Measurements from ENCODE around the gene HOXA11.

The HOXA11 gene

DNA sequence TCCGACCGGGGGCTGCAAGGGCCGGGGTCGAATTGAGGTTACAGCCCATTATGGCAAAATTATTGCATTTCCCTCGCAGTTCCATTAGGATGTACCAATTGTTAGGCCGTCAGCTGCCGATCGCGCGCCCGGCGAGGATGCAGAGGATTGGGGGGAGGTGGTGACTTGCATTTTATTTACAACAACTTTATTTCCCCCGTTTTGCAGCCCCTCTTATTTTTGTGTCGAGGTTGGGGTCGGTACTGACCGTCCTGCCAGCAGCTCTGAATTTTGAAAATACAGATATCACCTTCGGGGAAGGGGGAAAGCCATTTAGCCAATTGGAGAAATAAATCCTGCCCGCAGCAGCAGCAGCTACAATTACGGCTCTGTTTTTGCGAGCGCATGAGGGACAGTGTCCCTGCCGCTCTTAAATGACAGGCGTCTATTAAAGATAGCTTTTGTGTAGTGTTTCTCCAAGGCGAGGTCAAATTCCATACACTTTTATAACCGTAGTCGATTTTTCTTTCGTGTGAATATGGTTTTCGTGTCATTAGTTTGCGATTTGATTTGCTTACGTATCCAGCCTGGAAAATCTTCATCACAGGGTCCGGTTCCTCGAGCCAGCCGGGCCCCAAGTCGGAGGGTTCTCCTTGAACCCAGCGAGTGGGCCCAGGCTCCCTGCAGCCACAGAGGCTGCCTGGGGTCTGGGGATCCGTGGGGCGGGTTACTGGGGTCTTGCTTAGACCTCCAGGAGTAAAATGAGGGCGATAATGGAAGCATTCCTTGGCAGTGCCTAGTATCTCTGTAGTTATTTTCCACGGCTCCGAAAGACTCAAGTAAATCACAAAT is 40.9 kb downstream of the HOXA11 start:
- H3K4me3 ChIP-seq (ENCODE audit: low read depth, low read length): no peak overlapping the region
- TF ChIP-seq, protein P1, sequence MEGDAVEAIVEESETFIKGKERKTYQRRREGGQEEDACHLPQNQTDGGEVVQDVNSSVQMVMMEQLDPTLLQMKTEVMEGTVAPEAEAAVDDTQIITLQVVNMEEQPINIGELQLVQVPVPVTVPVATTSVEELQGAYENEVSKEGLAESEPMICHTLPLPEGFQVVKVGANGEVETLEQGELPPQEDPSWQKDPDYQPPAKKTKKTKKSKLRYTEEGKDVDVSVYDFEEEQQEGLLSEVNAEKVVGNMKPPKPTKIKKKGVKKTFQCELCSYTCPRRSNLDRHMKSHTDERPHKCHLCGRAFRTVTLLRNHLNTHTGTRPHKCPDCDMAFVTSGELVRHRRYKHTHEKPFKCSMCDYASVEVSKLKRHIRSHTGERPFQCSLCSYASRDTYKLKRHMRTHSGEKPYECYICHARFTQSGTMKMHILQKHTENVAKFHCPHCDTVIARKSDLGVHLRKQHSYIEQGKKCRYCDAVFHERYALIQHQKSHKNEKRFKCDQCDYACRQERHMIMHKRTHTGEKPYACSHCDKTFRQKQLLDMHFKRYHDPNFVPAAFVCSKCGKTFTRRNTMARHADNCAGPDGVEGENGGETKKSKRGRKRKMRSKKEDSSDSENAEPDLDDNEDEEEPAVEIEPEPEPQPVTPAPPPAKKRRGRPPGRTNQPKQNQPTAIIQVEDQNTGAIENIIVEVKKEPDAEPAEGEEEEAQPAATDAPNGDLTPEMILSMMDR (IDR thresholded peaks at IDR 0.05; ENCODE audit: low read depth, low read length): no peak
- TF ChIP-seq MYC (IDR thresholded peaks at IDR 0.05; ENCODE audit: low read depth, low read length) (no peak), POLR2A (IDR thresholded peaks at IDR 0.05; ENCODE audit: extremely low read depth, insufficient read length) (no peak)
- TF ChIP-seq, protein P2, sequence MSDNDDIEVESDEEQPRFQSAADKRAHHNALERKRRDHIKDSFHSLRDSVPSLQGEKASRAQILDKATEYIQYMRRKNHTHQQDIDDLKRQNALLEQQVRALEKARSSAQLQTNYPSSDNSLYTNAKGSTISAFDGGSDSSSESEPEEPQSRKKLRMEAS (IDR thresholded peaks at IDR 0.05; ENCODE audit: low read depth, low read length): no peak
- DNase-seq (ENCODE audit: low read depth): no peak

DNA sequence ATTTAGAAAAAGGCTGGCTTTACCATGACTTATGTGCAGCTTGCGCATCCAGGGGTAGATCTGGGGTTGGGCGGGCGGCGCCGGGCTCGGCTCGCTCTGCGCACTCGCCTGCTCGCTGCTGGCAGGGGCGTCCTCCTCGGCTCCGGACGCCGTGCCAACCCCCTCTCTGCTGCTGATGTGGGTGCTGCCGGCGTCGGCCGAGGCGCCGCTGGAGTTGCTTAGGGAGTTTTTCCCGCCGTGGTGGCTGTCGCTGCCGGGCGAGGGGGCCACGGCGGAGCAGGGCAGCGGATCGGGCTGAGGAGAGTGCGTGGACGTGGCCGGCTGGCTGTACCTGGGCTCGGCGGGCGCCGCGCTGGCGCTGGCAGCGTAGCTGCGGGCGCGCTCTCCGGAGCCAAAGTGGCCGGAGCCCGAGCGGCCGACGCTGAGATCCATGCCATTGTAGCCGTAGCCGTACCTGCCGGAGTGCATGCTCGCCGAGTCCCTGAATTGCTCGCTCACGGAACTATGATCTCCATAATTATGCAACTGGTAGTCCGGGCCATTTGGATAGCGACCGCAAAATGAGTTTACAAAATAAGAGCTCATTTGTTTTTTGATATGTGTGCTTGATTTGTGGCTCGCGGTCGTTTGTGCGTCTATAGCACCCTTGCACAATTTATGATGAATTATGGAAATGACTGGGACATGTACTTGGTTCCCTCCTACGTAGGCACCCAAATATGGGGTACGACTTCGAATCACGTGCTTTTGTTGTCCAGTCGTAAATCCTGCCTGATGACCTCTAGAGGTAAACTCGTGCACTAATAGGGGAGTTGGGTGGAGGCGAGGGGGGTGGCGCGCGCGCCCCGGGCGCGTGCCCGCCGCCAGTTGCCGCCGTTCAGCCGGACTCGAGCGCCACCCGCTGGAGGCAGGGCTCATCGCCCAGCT is 41.7 kb downstream of the HOXA11 start, which contains the start of gene HOXA5:
TSS of gene HOXA5 (minus strand) at position 659 of the 927 bp plus-strand sequence. CDS start at position 585, 74 bp downstream.
- no peak within 1 kb of the TSS for H3K4me3 ChIP-seq (ENCODE audit: low read depth, low read length)
- TF ChIP-seq, protein P1 (IDR thresholded peaks at IDR 0.05; ENCODE audit: low read depth, low read length): no peak
- TF ChIP-seq POLR2A (IDR thresholded peaks at IDR 0.05; ENCODE audit: extremely low read depth, insufficient read length) (no peak), MYC (IDR thresholded peaks at IDR 0.05; ENCODE audit: low read depth, low read length) (no peak)
- TF ChIP-seq, protein P2 (IDR thresholded peaks at IDR 0.05; ENCODE audit: low read depth, low read length): no peak
- no peak for DNase-seq (ENCODE audit: low read depth)

DNA sequence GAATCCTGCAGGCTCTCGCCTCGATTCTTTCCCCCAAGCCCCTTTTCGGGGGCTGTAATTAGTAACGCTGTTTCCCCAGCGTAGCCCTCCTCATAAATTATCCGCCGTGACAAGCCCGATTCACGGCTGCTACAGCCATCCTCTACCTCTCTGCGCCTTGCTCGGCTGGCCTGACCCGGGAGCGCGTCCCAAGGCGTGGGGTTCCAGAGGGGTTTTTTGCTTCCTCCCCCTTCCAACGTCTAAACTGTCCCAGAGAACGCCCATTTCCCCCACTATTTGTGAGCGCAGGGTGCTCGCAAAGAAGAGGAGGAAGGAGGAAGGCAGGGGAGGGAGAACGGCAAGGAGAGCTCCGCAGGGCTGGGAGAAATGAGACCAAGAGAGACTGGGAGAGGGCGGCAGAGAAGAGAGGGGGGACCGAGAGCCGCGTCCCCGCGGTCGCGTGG is 42.4 kb downstream of the HOXA11 start:
- no peak for DNase-seq (ENCODE audit: low read depth)
- H3K4me3 ChIP-seq (ENCODE audit: low read depth, low read length): no peak overlapping the region
- TF ChIP-seq POLR2A (IDR thresholded peaks at IDR 0.05; ENCODE audit: extremely low read depth, insufficient read length): no peak
- TF ChIP-seq MYC (IDR thresholded peaks at IDR 0.05; ENCODE audit: low read depth, low read length): no peak
- TF ChIP-seq, protein P2 (IDR thresholded peaks at IDR 0.05; ENCODE audit: low read depth, low read length): no peak
- TF ChIP-seq, protein P1 (IDR thresholded peaks at IDR 0.05; ENCODE audit: low read depth, low read length): no peak

DNA sequence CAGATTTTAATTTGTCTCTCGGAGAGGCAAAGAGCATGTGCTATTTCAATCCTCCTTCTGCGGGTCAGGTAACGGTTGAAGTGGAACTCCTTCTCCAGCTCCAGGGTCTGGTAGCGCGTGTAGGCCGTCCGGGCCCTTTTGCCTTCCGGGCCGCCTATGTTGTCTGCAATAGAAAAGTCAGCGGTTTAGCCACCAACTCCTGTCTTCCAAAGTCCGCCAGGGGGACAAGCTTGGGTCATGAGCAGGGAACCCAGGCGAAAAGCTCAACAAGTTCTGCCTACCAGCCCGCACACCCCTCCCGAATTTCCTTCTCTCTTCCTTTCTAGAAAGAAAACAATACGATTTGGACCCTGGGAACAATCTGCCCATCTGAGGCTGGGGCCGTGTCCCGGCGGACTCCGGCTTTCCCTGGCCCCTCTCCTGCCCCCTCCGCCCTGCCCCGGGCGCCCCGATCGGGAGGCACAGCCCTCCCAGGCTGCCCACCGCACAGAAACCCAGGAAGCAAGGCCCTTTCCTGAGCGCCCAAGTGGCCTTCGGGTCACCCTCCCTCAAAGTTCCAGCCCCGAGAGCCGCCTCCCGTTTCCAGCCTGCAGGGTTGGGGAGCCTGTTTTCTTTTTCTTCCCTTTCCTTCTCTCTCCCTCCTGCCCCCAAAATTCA is 43.0 kb downstream of the HOXA11 start:
- TF ChIP-seq, protein P1 (IDR thresholded peaks at IDR 0.05; ENCODE audit: low read depth, low read length): no peak
- TF ChIP-seq MYC (IDR thresholded peaks at IDR 0.05; ENCODE audit: low read depth, low read length) (no peak), POLR2A (IDR thresholded peaks at IDR 0.05; ENCODE audit: extremely low read depth, insufficient read length) (no peak)
- TF ChIP-seq, protein P2 (IDR thresholded peaks at IDR 0.05; ENCODE audit: low read depth, low read length): no peak
- no peak overlapping the region for H3K4me3 ChIP-seq (ENCODE audit: low read depth, low read length)
- DNase-seq (ENCODE audit: low read depth): no peak
